ENCODE measurements around the gene SRRD. TPM values are rescaled to one million over a fixed set of nuclear protein-coding genes. Genes with fewer than 3 reads are reported as not detected.

The SRRD gene
- total RNA-seq, 2 donors from 2014 or later: 28.6 to 31.8 TPM

Other genes with a start within 250 kb of the SRRD start
- 10 to 100 TPM in 1 of 2 donors, 1 to 10 TPM in 1; 8.5 to 13.6 TPM for gene ASPHD2, start 54.6 kb upstream of the SRRD start, total RNA-seq
- 10 to 100 TPM; 31.0 to 40.1 TPM for gene HPS4, start 94 bp upstream of the SRRD start, total RNA-seq
- 10 to 100 TPM; 56.5 to 57.7 TPM for gene TFIP11, start 28.6 kb downstream of the SRRD start, total RNA-seq
- 10 to 100 TPM; 43.1 to 43.6 TPM for gene TPST2, start 106.3 kb downstream of the SRRD start, total RNA-seq
- gene CRYBB1, start 134.2 kb downstream of the SRRD start, total RNA-seq: not detected
- not detected for gene CRYBA4, start 138.1 kb downstream of the SRRD start, total RNA-seq
- 10 to 100 TPM in 1 of 2 donors, 1 to 10 TPM in 1; 6.0 to 12.6 TPM for gene MIAT, start 173.7 kb downstream of the SRRD start, total RNA-seq